GM12878 (cell line): ENCODE data around the gene SLC6A7. TPM values are rescaled to one million over a fixed set of nuclear protein-coding genes. Genes with fewer than 3 reads are reported as not detected.

Experiments used
- ATAC-seq: fragments of 200-7000 bp; cut with Tn5 transposase; 3 replicates; pipeline ENCODE4 v1.9.1; 2020; ENCODE audit warnings: mild to moderate bottlenecking, moderate library complexity
- BruUV-seq: library from RNA; stranded (reverse); fragments of 400-500 nt; replicated peaks from 2 replicates; lab custom pipeline; 2021; lab: Mats Ljungman, UMichigan
- CTCF ChIA-PET: fragments of 300-600 bp; sonication (Branson Sonifier 250); formaldehyde crosslinking; extraction: SDS; loops from one replicate; lab custom pipeline; 2021; ENCODE audit warnings: inconsistent platforms; lab: Yijun Ruan, JAX
- POLR2A ChIA-PET: fragments of 350-600 bp; formaldehyde crosslinking; extraction: SDS; loops from one replicate; lab custom pipeline; 2021; ENCODE audit warnings: inconsistent platforms; lab: Charles Lee
- RAD21 ChIA-PET: fragments of 300-600 bp; sonication (Branson Sonifier 250); formaldehyde crosslinking; loops from one replicate; lab custom pipeline; 2023; ENCODE audit warnings: antibody characterized with exemption; ENCODE audit not compliant: unreplicated experiment; lab: Charles Lee
- SMC1A ChIA-PET: fragments of 300-600 bp; sonication (Branson Sonifier 250); formaldehyde crosslinking; loops from one replicate; lab custom pipeline; 2023; ENCODE audit not compliant: unreplicated experiment, uncharacterized antibody; lab: Charles Lee
- DNase-seq: peaks from one replicate; pipeline ENCODE4 v3.0.0-alpha.2; 2011; ENCODE audit warnings: low read depth, low spot score
- FAIRE-seq: peaks from 3 replicates; lab custom pipeline; 2011; peaks lifted over from hg19 to GRCh38; lab: Jason Lieb, UNC
- H2AFZ ChIP-seq: 2 replicates; pipeline ENCODE4 v1.6.0; 2011; ENCODE audit warnings: low read depth, low read length, control low read depth; ENCODE audit not compliant: control insufficient read depth
- H3K27ac ChIP-seq: 2 replicates; pipeline ENCODE4 v1.5.1; 2011; ENCODE audit warnings: control low read depth; ENCODE audit not compliant: control insufficient read depth, insufficient read depth
- H3K27me3 ChIP-seq, 2 experiments: replicated peaks in 1 of 2; 2 replicates each; pipeline versions ENCODE4 v1.6.0 to v1.6.1; 2011; ENCODE audit warnings: low read length in 1 of 2; ENCODE audit not compliant: control insufficient read depth in 2 of 2, insufficient read depth in 2 of 2
- H3K36me3 ChIP-seq, 2 experiments: 2 replicates each; pipeline ENCODE4 v1.5.1; 2011; ENCODE audit warnings: low read length in 1 of 2; ENCODE audit not compliant: control insufficient read depth in 2 of 2, insufficient read depth in 2 of 2
- H3K4me1 ChIP-seq: 2 replicates; pipeline ENCODE4 v1.6.1; 2011; ENCODE audit warnings: mild to moderate bottlenecking, low read length, moderate library complexity, mixed read lengths; ENCODE audit not compliant: control insufficient read depth, insufficient read depth
- H3K4me2 ChIP-seq: 2 replicates; pipeline ENCODE4 v1.6.0; 2011; ENCODE audit warnings: control low read depth; ENCODE audit not compliant: control insufficient read depth, insufficient read depth
- H3K4me3 ChIP-seq: fragments of 200-600 bp; sonication (generic); 2 replicates; pipeline ENCODE4 v1.5.1; 2016
- H3K79me2 ChIP-seq: 2 replicates; pipeline ENCODE4 v1.6.0; 2011; ENCODE audit warnings: low read length; ENCODE audit not compliant: control insufficient read depth, insufficient read depth
- H3K9ac ChIP-seq: 2 replicates; pipeline ENCODE4 v1.8.0; 2011; ENCODE audit warnings: low read length, control low read depth, mixed read lengths; ENCODE audit not compliant: control insufficient read depth, insufficient read depth
- H3K9me3 ChIP-seq: replicated peaks from 3 replicates; pipeline ENCODE4 v1.5.1; 2011; ENCODE audit warnings: mild to moderate bottlenecking, low read length; ENCODE audit not compliant: control insufficient read depth, insufficient read depth
- H4K20me1 ChIP-seq: 2 replicates; pipeline ENCODE4 v1.6.0; 2011; ENCODE audit not compliant: control insufficient read depth, insufficient read depth
- CEBPB ChIP-seq, 2 experiments: fragments of 150-350 bp in 1 of 2; IDR thresholded peaks; 2 replicates each; pipeline ENCODE4 v1.6.1; 2012 to 2014; ENCODE audit warnings: low read depth in 2 of 2, low read length in 2 of 2, borderline replicate concordance in 1 of 2, inconsistent platforms in 1 of 2
- FOXK2 ChIP-seq: fragments of 450-650 bp; IDR thresholded peaks from 2 replicates; pipeline ENCODE4 v1.6.1; 2017; ENCODE audit warnings: mild to moderate bottlenecking, moderate library complexity
- HSF1 ChIP-seq: fragments of 150-350 bp; IDR thresholded peaks from 2 replicates; pipeline ENCODE4 v1.6.1; 2014; ENCODE audit warnings: mild to moderate bottlenecking, low read depth, low read length
- IKZF2 ChIP-seq, 2 experiments: fragments of 450-650 bp; IDR thresholded peaks; 2 replicates each; pipeline ENCODE4 v1.6.1; 2017; ENCODE audit warnings: mild to moderate bottlenecking in 2 of 2, moderate library complexity in 2 of 2
- KLF5 ChIP-seq: fragments of 450-650 bp; IDR thresholded peaks from 2 replicates; pipeline ENCODE4 v1.6.1; 2014; ENCODE audit warnings: mild to moderate bottlenecking; ENCODE audit not compliant: partially characterized antibody
- PBX3 ChIP-seq: IDR thresholded peaks from 2 replicates; pipeline ENCODE4 v1.6.1; 2011; ENCODE audit warnings: mild to moderate bottlenecking, low read depth, low read length, moderate library complexity; ENCODE audit not compliant: insufficient replicate concordance
- PML ChIP-seq: IDR thresholded peaks from 2 replicates; pipeline ENCODE4 v1.6.1; 2012; ENCODE audit warnings: low read length, inconsistent platforms
- RAD51 ChIP-seq: fragments of 450-650 bp; IDR thresholded peaks from 2 replicates; pipeline ENCODE4 v1.6.1; 2016; ENCODE audit warnings: moderate library complexity, mild to moderate bottlenecking, inconsistent platforms
- SPI1 ChIP-seq: IDR thresholded peaks from 2 replicates; pipeline ENCODE4 v1.6.1; 2011; ENCODE audit warnings: low read depth, mild to moderate bottlenecking, low read length, moderate library complexity, borderline replicate concordance; ENCODE audit not compliant: insufficient read depth
- SUZ12 ChIP-seq: fragments of 200-600 bp; sonication (generic); IDR thresholded peaks from one replicate; pipeline ENCODE4 v1.6.1; 2018; ENCODE audit warnings: antibody characterized with exemption, mild to moderate bottlenecking; ENCODE audit not compliant: unreplicated experiment
- TARDBP ChIP-seq: IDR thresholded peaks from 2 replicates; pipeline ENCODE4 v1.6.1; 2016; ENCODE audit warnings: borderline replicate concordance
- WGBS: methylation state at CpG from one replicate; pipeline ENCODE4 v1.1.6; 2016; ENCODE audit warnings: low lambda C conversion rate; ENCODE audit not compliant: insufficient replicate concordance, insufficient coverage; ENCODE audit errors: missing lambda C conversion rate; 5-methylcytosine and 5-hydroxymethylcytosine counted together
- in situ Hi-C: fragments of 300-500 bp; cut with MboI; formaldehyde crosslinking; loops from 9 replicates; pipeline ENCODE4 v1.14.3; 2018; ENCODE audit warnings: mixed read lengths
- intact Hi-C: fragments of 100-400 bp; cut with micrococcal nuclease; formaldehyde crosslinking; loops from one replicate; pipeline ENCODE4 v1.14.2; 2022; ENCODE audit not compliant: unreplicated experiment
- polyA plus RNA-seq, 11 experiments: library from polyadenylated mRNA; depleted of rRNA in 4 of 11; unstranded in 6 of 11; stranded (reverse) in 5 of 11; fragments of >200 nt; fragmentation: Nextera tagmentation in 4 of 11; fragmentation: Illumina TruSeq in 1 of 11; extraction: Ambion mirVana in 4 of 11; extraction: Trizol in 1 of 11; gene quantifications; 1 replicate in 1 of 11; 2 replicates in 10 of 11; pipeline versions ENCODE4 v1.2.1 to v1.2.3, GENCODE V29; 2011 to 2016; ENCODE audit warnings: inconsistent platforms in 2 of 11, missing spikeins in 2 of 11, low read depth in 1 of 11
- total RNA-seq, 4 experiments: library from RNA; depleted of rRNA in 3 of 4; stranded (reverse); fragments of >200 nt in 3 of 4; fragmentation: Illumina TruSeq in 1 of 4; extraction: Trizol in 1 of 4; gene quantifications; 2 replicates each; pipeline versions ENCODE4 v1.2.1 to v1.2.3, GENCODE V29; 2013 to 2021
- TF ChIP-seq, protein P1 (sequence below): fragments of 450-650 bp; IDR thresholded peaks from 2 replicates; pipeline ENCODE4 v1.6.1; 2017; ENCODE audit warnings: antibody characterized with exemption, mild to moderate bottlenecking, moderate library complexity
- TF ChIP-seq, protein P2 (sequence below): fragments of 450-650 bp; IDR thresholded peaks from 2 replicates; pipeline ENCODE4 v1.6.1; 2016; ENCODE audit warnings: mild to moderate bottlenecking
- TF ChIP-seq, protein P3 (sequence below): fragments of 450-650 bp; IDR thresholded peaks from 2 replicates; pipeline ENCODE4 v1.6.1; 2017; ENCODE audit warnings: low read depth, mild to moderate bottlenecking, moderate library complexity

The SLC6A7 gene
- total and polyA plus RNA-seq, 10 of the 15 experiments (the other 5 are each of a cell fraction or from before 2014, with no cell fraction given): 0.01 to 0.15 (median 0.06) TPM; not detected in 7

- Histone ChIP-seq H3K27ac (no peak overlapping the region), H3K4me3 (no peak overlapping the region), H3K9me3 (no peaks in the 10 kb centered on the region), H3K79me2 (no peaks in the 10 kb centered on the region), H3K36me3 (no peaks in the 10 kb centered on the region), H3K4me2 (no peak overlapping the region), H4K20me1 (no peaks in the 10 kb centered on the region), H3K4me1 (no peaks in the 10 kb centered on the region), H3K9ac (no peak overlapping the region), H2AFZ (no peak overlapping the region)
- DNase-seq (no peak), ATAC-seq (peak; percentile 74), FAIRE-seq (no peak)
- no TSS peak for BruUV-seq
- WGBS: 49% methylated on average over 6 of the region's 6 CpGs
- ChIA-PET CTCF (interaction anchor here (1.1 to 1.8 kb wide), 3 partner anchors 11 to 237 kb away, joined by 3 to 10 read pairs (median 4); no protein-coding TSS in a partner anchor), SMC1A (no interaction called here), POLR2A (no interaction called here)
- in situ Hi-C loops: no loop called here
- no peak for TF ChIP-seq IKZF2 (IDR thresholded peaks at IDR 0.05)
- TF ChIP-seq RAD51: no peak
- TF ChIP-seq HSF1: no peak
- TF ChIP-seq SUZ12: no peak
- TF ChIP-seq CEBPB (IDR thresholded peaks at IDR 0.05; ENCODE audit: borderline replicate concordance in 1 of 2, low read depth in 2 of 2, low read length in 2 of 2): no peak
- TF ChIP-seq, protein P1, sequence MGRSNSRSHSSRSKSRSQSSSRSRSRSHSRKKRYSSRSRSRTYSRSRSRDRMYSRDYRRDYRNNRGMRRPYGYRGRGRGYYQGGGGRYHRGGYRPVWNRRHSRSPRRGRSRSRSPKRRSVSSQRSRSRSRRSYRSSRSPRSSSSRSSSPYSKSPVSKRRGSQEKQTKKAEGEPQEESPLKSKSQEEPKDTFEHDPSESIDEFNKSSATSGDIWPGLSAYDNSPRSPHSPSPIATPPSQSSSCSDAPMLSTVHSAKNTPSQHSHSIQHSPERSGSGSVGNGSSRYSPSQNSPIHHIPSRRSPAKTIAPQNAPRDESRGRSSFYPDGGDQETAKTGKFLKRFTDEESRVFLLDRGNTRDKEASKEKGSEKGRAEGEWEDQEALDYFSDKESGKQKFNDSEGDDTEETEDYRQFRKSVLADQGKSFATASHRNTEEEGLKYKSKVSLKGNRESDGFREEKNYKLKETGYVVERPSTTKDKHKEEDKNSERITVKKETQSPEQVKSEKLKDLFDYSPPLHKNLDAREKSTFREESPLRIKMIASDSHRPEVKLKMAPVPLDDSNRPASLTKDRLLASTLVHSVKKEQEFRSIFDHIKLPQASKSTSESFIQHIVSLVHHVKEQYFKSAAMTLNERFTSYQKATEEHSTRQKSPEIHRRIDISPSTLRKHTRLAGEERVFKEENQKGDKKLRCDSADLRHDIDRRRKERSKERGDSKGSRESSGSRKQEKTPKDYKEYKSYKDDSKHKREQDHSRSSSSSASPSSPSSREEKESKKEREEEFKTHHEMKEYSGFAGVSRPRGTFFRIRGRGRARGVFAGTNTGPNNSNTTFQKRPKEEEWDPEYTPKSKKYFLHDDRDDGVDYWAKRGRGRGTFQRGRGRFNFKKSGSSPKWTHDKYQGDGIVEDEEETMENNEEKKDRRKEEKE: no peak
- no peak for TF ChIP-seq KLF5
- TF ChIP-seq TARDBP: no peak
- no peak for TF ChIP-seq PML
- no peak for TF ChIP-seq SPI1
- TF ChIP-seq, protein P2, sequence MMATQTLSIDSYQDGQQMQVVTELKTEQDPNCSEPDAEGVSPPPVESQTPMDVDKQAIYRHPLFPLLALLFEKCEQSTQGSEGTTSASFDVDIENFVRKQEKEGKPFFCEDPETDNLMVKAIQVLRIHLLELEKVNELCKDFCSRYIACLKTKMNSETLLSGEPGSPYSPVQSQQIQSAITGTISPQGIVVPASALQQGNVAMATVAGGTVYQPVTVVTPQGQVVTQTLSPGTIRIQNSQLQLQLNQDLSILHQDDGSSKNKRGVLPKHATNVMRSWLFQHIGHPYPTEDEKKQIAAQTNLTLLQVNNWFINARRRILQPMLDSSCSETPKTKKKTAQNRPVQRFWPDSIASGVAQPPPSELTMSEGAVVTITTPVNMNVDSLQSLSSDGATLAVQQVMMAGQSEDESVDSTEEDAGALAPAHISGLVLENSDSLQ: peak; percentile 81
- peak; percentile 75 for TF ChIP-seq PBX3
- TF ChIP-seq, protein P3, sequence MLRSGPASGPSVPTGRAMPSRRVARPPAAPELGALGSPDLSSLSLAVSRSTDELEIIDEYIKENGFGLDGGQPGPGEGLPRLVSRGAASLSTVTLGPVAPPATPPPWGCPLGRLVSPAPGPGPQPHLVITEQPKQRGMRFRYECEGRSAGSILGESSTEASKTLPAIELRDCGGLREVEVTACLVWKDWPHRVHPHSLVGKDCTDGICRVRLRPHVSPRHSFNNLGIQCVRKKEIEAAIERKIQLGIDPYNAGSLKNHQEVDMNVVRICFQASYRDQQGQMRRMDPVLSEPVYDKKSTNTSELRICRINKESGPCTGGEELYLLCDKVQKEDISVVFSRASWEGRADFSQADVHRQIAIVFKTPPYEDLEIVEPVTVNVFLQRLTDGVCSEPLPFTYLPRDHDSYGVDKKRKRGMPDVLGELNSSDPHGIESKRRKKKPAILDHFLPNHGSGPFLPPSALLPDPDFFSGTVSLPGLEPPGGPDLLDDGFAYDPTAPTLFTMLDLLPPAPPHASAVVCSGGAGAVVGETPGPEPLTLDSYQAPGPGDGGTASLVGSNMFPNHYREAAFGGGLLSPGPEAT: no peak
- TF ChIP-seq FOXK2: no peak
- TF ChIP-seq, all 136 proteins: peak for 2
- intact Hi-C loops: no loop called here
- no peaks in the 10 kb centered on the region for H3K27me3 ChIP-seq
- RAD21 ChIA-PET: no interaction called here
These were observed 68.3 kb downstream of the SLC6A7 start for GRCh38 chr5:150258130-150258529.
